CD4-positive, alpha-beta T cell treated with Interleukin-15 for 4 hours (primary cell): ENCODE results near the gene IQCF5.
"Not testable (repeated sequence)": the region's sequence is repeated elsewhere in the genome, so short reads cannot be mapped to it uniquely, and the experiment has no call there.

Experiments
- DNase-seq: peaks from one replicate; pipeline ENCODE4 v3.0.0-alpha.2; 2020; ENCODE audit warnings: low spot score

Gene IQCF5

DNA sequence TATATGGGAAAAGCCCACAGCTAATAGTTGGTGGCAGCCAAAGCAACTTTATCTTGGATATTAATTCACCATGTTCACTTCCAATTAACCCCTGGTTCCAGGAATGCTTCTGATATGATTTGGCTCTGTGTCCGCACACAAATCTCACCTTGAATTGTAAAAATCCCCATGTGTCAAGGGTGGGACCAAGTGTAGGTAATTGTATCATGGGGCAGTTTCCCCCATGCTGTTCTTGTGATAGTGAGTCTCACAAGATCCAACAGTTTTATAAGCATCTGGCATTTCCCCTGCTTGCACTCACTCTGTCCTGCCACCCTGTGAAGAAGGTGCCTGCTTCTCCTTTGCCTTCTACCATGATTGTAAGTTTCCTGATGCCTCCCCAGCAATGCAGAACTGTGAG lies 6.5 kb downstream of the IQCF5 start:
- not testable (repeated sequence) for DNase-seq

DNA sequence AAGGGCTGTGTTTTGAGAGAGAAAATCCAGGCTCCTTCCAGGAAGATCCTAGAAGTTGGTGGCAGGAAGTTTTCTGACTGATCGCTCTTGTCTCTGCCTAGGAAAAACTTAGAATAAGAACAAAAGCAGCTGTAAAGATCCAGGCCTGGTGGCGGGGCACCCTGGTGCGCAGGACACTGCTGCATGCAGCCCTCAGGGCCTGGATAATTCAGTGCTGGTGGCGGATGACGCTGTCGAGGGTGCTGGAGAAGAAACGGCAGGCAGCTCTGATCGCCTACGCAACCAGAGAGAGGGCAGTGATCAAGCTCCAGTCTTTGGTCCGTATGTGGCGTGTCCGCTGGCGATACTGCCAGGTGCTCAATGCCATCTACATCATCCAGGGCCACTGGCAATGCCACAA lies 12.5 kb downstream of the IQCF5 start:
- no peak for DNase-seq

DNA sequence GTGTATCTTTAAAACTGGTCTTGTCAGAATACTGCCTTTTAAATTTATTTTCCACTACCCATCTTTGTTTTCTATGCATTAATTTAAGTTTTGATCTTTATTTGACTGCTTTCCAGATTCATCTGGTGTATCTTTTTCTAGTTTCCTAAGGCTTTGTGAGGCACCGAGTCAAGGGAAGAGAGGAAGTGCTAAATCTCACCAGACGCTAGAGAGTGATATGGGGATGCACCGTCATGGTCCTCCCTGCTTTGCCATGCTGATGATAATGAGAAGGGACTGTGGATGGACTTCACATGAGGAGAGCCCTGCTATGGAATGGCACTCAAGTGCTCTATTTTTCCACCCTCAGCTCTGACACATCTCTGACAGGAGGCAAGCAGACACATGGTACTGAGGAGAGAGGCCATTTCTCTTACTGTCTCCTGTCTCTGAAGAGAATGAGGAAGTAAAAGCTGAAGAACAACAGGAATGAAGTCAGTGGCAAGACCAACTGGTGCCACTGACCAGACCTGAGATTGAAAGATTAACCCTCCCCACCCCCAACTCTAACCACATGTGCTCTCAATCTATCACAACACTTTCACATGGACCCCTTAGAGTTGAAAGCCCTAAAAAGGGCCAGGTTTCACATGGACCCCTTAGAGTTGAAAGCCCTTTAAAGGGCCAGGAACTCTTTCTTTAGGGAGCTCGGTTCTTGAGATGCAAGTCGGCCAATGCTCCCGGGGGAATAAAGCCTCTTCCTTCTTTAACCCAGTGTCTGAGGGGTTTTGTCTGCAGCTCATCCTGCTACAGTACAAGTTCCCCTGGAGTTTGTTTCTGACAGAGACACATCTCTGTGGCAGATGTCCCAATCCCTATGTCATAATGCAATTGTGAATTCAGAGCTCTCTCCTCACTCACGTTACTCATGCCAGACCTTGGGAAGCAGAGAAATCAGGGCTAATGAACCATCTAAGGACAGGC lies 14.4 kb downstream of the IQCF5 start, which contains the start of gene IQCF2:
TSS of gene IQCF2 (plus strand) at position 913 of the 963 bp plus-strand sequence. CDS start 52 bp downstream, outside the sequence.
- no peak for DNase-seq

DNA sequence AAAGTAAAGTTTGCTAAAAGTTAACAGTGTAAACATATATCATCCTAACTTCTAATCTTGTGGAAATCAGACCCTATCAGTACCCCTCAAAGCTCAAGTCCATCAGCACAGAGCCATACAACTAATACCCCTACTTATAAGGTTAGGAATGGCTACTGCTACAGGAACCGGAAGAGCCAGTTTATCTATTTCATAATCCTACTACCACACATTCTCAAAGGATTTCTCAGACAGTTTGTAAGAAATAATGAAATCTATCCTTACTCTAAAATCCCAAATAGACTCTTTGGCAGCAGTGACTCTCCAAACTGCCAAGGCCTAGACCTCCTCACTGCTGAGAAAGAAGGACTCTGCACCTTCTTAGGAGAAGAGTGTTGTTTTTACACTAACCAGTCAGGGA lies 20.0 kb downstream of the IQCF5 start:
- not testable (repeated sequence) for DNase-seq

DNA sequence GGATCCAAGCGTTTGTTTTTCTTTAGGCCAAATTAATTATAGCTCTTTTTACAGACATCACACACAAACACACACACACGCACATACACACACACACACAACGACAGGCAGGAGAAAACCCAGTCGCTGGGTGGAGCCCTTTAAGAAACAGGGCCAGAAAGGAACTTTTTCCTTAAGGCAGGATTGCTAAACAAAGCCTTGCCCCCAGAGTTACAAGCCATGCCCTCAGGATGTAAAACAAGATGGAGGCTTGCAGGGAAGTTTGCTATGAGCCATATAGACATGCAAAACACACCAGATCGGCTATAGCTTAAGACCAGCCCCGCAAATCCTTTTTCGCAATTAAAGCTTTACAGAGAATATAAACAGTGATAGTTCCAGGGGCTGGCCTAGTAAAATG lies 30.3 kb downstream of the IQCF5 start:
- DNase-seq: no peak

DNA sequence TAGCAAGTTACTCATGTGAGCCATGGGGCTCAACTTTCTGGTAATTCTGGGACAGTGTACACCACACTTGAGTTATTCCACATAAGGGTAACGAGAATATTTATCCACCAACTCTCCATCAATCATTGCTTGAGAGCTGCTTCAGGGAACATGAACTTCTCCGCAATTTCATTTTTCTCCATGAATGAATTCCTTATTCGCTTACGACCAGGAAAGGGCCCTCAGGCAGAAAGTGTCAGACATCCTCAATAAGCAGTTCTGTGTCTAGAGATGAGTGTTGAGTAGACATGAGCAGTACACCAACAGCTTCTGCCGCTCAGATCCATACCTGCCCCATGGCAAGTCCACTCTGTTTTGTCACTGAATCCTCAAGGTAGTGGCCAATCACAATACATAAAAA lies 38.8 kb downstream of the IQCF5 start:
- DNase-seq: no peak

DNA sequence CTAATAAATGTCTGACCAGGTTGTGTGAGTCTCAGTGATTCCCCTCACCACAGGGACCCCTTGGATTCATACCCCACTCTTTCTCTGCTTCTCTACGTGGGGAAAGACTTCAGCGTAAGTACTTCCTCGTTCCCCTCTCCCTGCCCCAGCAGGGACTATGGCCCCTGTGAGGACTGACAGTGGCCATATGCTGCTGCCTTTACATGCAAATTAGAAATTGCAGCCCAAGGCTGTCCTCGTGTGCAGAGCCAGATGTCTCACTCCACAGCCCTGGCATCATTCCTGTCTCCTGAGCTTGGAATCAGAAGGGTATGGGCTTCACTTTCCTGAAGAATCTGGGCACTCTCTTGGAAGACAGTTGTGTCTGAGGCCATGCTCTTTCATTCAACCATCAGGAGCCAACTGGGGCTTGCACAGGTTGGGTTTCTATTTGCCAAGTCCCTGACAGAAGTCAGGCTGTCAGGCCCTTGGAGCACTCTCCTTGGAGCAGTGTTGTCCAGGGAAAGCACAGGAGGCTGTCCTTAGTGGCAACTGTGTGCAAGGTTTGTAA lies 44.5 kb downstream of the IQCF5 start:
- no peak for DNase-seq

DNA sequence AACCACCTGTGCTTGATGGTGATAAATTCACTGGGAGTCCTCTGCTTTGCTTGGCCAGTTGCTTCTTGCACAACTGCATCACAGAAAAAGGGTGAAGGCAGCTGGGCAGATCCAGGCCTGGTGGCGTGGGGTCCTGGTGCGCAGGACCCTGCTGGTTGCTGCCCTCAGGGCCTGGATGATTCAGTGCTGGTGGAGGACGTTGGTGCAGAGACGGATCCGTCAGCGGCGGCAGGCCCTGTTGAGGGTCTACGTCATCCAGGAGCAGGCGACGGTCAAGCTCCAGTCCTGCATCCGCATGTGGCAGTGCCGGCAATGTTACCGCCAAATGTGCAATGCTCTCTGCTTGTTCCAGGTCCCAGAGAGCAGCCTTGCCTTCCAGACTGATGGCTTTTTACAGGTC lies 45.1 kb downstream of the IQCF5 start:
- DNase-seq: no peak

DNA sequence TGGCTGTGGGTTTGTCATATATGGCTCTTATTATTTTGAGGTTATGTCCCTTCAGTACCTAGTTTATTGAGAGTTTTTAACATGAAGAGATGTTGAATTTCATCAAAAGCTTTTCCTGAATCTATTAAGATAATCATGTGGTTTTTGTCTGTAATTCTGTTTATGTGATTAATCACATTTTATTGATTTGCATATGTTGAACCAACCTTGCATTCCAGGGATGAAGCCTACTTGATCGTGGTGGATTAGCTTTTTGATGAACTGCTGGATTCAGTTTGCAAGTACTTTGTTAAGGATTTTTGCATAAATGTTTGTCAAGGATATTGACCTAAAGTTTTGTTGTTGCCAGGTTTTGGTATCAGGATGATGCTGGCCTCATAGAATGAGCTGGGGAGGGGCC lies 47.1 kb downstream of the IQCF5 start:
- DNase-seq: no peak
